Spleen (tissue), 7 donors: ENCODE results near the gene FZD4.

Experiments used
- CTCF ChIP-seq, 11 experiments: fragments of 200-600 bp in 7 of 11; fragments of 450-650 bp in 4 of 11; sonication (generic) in 4 of 11; IDR thresholded peaks in 8 of 11; conservative IDR thresholded peaks in 3 of 11; 1 replicate in 7 of 11; 2 replicates in 4 of 11; pipeline versions ENCODE4 v1.4.0 to v1.8.0; 2016 to 2021; ENCODE audit warnings: antibody characterized with exemption in 11 of 11, inconsistent platforms in 4 of 11, mild to moderate bottlenecking in 1 of 11
- POLR2A ChIP-seq, 3 donors: fragments of 450-650 bp; IDR thresholded peaks; one replicate each; pipeline ENCODE4 v1.5.1; 2017; ENCODE audit warnings: antibody characterized with exemption in 3 of 3, mild to moderate bottlenecking in 1 of 3
- POLR2AphosphoS5 ChIP-seq, 3 donors: sonication (generic); formaldehyde crosslinking; IDR thresholded peaks; one replicate each; pipeline ENCODE4 v1.5.1; 2017; ENCODE audit warnings: antibody characterized with exemption in 3 of 3
- donor health status: DM: no; HTN: no; CAD: no; lungs with moderate emphysema.
- donor health status: DM: no; HTN: no; CAD: no.
- donor health status: DM: no; HTN: no; CAD: no.

GRCh38 chr11:86987679-86988078 lies 32.5 kb upstream of the FZD4 start:
- no peak for TF ChIP-seq CTCF (IDR thresholded peaks at IDR 0.05 in 8 of 11, conservative IDR thresholded peaks at IDR 0.05 in 3 of 11)
- TF ChIP-seq POLR2A (IDR thresholded peaks at IDR 0.05) = no peak
- TF ChIP-seq POLR2AphosphoS5 (IDR thresholded peaks at IDR 0.05) = no peak
